Epithelial cell of esophagus (primary cell): ENCODE results near the gene UBE2D2.

Experiments
- DNase-seq: peaks from one replicate; pipeline ENCODE4 v3.0.0; 2010; ENCODE audit warnings: low read depth
- H3K4me3 ChIP-seq: 2 replicates; pipeline ENCODE4 v1.5.1; 2011; ENCODE audit warnings: mild to moderate bottlenecking, low read length, control low read depth
- TF ChIP-seq, protein P1 (sequence below): IDR thresholded peaks from 2 replicates; pipeline ENCODE4 v1.5.1; 2011; ENCODE audit warnings: low read depth, mild to moderate bottlenecking, low read length, control low read depth, inconsistent platforms; ENCODE audit not compliant: insufficient read depth; ENCODE audit errors: missing control alignments

The UBE2D2 gene

DNA sequence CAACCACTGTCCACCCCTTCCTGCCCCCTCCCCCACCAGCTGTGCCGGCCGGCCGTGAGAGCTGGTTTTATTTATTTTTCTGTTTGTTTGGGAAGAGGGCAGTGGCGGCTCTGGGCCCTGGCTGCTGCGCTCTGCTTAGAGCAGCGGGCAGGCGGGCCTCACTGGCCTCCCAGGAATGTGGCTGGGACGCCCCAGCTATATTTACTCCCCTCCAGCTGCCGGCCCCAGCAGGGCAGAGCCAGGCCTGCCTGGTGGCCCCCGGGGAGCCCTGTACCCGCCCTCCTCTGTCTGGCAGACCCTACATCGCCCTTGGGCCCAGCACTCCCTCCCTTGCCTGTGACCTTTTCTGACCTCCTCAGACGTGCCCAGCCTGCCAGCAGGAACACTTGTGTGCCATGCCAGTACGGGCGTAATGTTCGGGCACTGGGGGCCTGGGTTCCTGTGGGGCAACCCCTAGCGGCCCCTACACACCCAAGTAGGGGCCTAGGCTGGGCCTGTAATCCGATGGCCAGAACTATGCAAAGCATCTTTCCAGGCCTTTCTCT, 94.7 kb downstream of the UBE2D2 start:
- no peak overlapping the region for H3K4me3 ChIP-seq
- DNase-seq, result no peak
- TF ChIP-seq, protein P1, sequence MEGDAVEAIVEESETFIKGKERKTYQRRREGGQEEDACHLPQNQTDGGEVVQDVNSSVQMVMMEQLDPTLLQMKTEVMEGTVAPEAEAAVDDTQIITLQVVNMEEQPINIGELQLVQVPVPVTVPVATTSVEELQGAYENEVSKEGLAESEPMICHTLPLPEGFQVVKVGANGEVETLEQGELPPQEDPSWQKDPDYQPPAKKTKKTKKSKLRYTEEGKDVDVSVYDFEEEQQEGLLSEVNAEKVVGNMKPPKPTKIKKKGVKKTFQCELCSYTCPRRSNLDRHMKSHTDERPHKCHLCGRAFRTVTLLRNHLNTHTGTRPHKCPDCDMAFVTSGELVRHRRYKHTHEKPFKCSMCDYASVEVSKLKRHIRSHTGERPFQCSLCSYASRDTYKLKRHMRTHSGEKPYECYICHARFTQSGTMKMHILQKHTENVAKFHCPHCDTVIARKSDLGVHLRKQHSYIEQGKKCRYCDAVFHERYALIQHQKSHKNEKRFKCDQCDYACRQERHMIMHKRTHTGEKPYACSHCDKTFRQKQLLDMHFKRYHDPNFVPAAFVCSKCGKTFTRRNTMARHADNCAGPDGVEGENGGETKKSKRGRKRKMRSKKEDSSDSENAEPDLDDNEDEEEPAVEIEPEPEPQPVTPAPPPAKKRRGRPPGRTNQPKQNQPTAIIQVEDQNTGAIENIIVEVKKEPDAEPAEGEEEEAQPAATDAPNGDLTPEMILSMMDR, result no peak

DNA sequence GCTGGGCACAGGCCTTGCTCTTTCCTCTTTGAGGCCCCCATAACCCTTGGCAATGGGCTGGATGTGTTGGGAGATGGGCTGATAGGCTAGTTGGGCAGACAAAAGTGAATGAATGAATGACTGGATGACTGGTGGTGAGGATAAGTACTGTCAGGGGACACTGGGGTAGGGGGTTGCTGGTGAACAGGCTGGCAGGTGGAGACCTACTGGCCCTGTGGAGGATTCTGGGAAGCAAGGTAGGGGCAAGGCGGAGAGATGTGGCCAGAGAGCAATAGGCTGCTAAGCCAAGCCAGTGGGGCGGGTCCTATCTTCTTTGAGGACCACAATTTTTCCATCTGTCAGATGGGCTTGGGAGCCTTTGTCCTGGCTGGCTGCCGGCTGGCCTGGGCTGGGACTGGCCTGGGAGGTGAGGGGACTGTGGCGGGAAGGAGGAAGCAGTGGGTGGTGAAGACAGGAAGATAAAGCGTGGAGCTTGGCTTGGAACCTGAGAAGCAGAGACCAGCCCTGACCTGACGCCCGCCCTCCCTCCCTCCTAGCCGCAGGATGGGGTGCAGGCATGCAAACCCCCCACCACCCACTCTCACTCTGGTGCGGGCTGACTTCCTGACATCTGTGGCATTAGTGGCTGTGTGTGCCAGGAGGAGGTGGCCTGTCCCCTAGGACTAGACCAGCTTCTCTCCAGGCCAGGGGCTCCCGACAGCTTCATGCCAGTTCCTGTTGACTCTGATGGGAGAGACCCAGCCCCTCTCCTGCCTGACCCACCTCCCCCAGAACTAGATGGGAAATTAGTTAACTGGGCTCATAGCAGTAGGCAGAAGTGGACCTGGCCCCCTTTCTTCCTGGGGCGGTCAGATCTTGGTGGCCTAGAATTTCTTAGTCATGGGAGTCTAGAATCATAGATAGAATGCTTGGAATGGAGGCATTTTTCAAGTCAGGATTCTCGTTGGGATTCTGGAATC, 96.5 kb downstream of the UBE2D2 start:
- H3K4me3 ChIP-seq, result no peak overlapping the region
- TF ChIP-seq, protein P1, result no peak
- no peak for DNase-seq

DNA sequence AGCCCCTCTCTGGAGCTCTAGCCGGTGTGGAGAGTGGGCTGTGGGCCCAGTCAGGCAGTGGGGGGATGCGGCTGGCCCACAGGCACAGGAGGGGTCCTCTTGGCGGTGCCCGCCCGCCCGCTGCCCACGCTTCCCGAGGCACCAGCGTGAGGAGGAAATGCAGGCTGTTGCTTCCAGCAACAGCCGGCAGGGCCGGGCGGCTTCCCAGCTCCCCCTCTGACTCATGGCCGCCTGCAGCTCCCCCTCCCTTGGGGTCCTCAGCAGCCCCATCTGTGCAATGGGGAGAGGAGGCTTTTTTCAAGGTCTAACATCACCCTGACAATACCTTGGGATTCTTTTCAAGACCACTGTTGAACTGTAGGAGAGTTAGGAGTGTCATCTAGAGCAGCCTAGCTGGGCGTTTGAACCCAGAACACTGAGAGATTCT, 97.4 kb downstream of the UBE2D2 start:
- TF ChIP-seq, protein P1, result no peak
- no peak overlapping the region for H3K4me3 ChIP-seq
- peak; percentile 28 for DNase-seq

DNA sequence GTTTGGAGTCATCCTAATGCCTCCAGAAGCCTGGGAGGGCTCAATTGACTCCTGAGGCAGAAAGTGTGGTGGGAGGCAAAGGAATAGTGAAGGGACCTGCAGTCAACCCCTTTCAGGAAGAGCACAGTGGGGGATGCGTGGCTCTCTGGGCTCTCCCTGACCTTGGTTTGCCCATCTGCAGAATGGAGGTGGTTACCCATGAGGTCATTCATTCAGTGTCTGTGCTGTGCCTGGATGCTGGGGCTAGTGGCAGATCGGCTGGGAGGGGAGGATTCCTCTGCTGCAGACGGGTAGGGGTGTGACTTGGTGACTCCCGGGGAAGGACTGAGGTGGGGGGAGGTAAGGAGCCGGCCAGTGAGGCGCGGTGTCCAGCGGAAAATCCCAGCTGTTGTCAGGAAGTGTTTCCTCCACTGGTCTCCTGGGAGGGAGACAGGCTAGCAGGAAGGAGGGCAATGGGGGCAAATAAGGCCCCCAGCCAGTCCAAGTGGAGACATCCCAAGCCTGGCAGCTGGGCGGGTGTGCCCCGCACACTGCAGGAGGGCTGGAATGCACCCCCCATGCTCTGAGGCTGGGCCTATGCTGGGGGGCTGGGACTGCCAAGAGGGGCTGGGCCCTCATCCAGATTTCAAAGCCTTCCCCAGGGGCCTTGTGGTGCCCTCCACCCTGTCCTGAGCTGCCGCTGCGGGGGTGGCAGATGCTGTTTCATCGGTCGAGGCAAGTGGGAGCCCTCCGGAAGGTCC, 98.0 kb downstream of the UBE2D2 start:
- H3K4me3 ChIP-seq, result no peak overlapping the region

DNA sequence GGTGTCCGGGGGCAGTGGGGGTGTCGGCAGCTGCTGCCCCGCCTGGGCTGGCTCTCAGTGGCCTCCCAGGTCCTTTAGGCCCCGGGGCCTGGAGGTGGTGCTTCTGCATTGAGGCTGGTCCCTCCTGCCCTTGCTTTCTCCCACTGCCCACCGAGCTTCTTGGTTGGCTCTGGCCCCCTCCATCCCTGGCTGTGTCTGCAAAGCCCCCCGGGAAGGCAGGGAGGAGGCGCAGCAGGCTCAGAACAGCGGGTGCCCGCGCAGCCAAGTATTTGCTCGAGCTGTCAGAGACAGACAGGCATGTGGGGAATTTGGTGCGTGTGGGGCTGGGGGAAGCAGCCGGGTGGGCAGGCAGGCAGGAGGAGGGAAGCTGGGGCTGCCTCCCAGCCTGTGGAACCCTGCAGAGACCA, 98.6 kb downstream of the UBE2D2 start:
- DNase-seq, result no peak
- TF ChIP-seq, protein P1, result no peak
- H3K4me3 ChIP-seq, result no peak overlapping the region

More for the DNA sequence above, 98.0 kb downstream of the UBE2D2 start:
- TF ChIP-seq, protein P1, result no peak
- peak; percentile 30 for DNase-seq

DNA sequence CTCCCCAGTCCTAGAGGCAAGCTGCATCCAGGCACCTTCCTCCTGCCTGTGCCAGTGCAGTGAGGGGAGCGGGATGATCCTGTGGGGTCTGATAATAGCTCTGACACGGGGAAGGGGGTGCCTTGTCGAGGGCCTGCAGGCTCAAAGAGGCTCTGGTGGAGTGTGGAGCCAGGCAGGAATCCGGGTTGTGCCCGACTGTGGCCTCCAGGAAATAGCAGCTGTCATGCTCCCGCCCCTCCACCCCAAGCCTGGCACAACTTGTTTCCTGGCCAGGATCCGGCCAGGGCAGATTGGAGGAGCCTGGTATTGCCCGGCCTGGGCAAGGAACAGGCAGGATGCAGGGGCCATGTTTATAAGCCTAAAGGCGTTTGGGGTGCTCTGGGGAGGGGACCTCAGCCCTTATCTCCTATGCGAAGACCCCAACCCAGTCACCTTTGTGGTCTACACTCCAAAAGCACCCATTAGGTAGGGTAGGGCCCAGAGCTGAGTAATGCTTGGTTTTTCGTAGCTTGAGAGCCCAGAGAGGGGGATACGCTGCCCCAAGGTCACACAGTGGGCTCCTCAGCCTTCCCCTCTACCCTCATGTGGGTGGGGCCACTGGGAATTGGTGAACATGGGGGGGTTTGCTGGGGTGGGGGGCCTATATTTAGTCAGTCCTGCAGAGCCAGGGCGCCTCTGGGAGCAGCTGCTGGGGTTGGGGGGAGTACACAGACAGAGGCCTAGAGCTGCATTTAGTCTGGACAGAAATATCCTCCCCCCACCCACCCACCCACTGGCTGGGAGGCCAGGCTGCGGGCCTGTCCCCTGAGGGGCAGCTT, 99.2 kb downstream of the UBE2D2 start:
- TF ChIP-seq, protein P1, result no peak
- DNase-seq, result peak; percentile 73
- H3K4me3 ChIP-seq, result no peak overlapping the region
